Vagina (tissue), 2 donors: ENCODE data around the gene MEIOC. TPM values are rescaled to one million over a fixed set of nuclear protein-coding genes. Genes with fewer than 3 reads are reported as not detected.
"Not testable (repeated sequence)": the region's sequence is repeated elsewhere in the genome, so short reads cannot be mapped to it uniquely, and the experiment has no call there.

Source experiments
- DNase-seq, 2 donors: peaks; one replicate each; pipeline ENCODE4 v3.0.0-alpha.2; 2017; ENCODE audit errors: extremely low spot score in 2 of 2
- H3K27ac ChIP-seq: fragments of 200-600 bp; sonication (generic); one replicate; pipeline ENCODE4 v1.5.1; 2019
- H3K27me3 ChIP-seq: fragments of 200-600 bp; sonication (generic); one replicate; pipeline ENCODE4 v1.5.1; 2019
- H3K36me3 ChIP-seq, 2 donors: fragments of 200-600 bp; sonication (generic); one replicate each; pipeline ENCODE4 v1.5.1; 2017 to 2019
- H3K4me1 ChIP-seq: fragments of 200-600 bp; sonication (generic); one replicate; pipeline ENCODE4 v1.5.1; 2019
- H3K4me3 ChIP-seq, 2 donors: fragments of 200-600 bp; sonication (generic); 1 replicate in 1 of 2; 2 replicates in 1 of 2; pipeline ENCODE4 v1.5.1; 2016 to 2019
- H3K9me3 ChIP-seq: fragments of 200-600 bp; sonication (generic); one replicate; pipeline ENCODE4 v1.5.1; 2019
- POLR2A ChIP-seq, 2 donors: fragments of 450-650 bp; IDR thresholded peaks; one replicate each; pipeline ENCODE4 v1.6.1; 2017; ENCODE audit warnings: antibody characterized with exemption in 2 of 2, mild to moderate bottlenecking in 2 of 2, moderate library complexity in 2 of 2
- POLR2AphosphoS5 ChIP-seq, 2 donors: sonication (generic); formaldehyde crosslinking; IDR thresholded peaks; one replicate each; pipeline ENCODE4 v1.9.0; 2017; ENCODE audit warnings: antibody characterized with exemption in 2 of 2, mild to moderate bottlenecking in 2 of 2, low read depth in 1 of 2; ENCODE audit not compliant: insufficient read depth in 1 of 2
- intact Hi-C: fragments of 100-400 bp; cut with DNase I; formaldehyde crosslinking; loops from one replicate; pipeline ENCODE4 v1.15.1; 2023
- total RNA-seq: library from RNA; depleted of rRNA; stranded (reverse); fragments of >200 nt; gene quantifications from one replicate; pipeline ENCODE4 v1.2.3, GENCODE V29; 2016
- TF ChIP-seq, protein P1 (sequence below), 3 experiments: fragments of 450-650 bp in 2 of 3; fragments of 200-600 bp in 1 of 3; sonication (generic) in 1 of 3; IDR thresholded peaks; one replicate each; pipeline ENCODE4 v1.5.1; 2017 to 2019; ENCODE audit warnings: antibody characterized with exemption in 3 of 3, mild to moderate bottlenecking in 2 of 3, moderate library complexity in 2 of 3

MEIOC gene
- total RNA-seq, 1 donor from 2014 or later, result not detected

GRCh38 chr17:44610331-44610730 is 45.9 kb upstream of the MEIOC start:
- intact Hi-C loops, result no loop called here
- Histone ChIP-seq H3K27ac (no peak overlapping the region), H3K36me3 (no peaks in the 10 kb centered on the region), H3K4me3 (no peak overlapping the region), H3K27me3 (no peaks in the 10 kb centered on the region), H3K9me3 (no peaks in the 10 kb centered on the region), H3K4me1 (peaks cover 12% of the 10 kb centered on the region)
- no peak for DNase-seq
- TF ChIP-seq, protein P1, sequence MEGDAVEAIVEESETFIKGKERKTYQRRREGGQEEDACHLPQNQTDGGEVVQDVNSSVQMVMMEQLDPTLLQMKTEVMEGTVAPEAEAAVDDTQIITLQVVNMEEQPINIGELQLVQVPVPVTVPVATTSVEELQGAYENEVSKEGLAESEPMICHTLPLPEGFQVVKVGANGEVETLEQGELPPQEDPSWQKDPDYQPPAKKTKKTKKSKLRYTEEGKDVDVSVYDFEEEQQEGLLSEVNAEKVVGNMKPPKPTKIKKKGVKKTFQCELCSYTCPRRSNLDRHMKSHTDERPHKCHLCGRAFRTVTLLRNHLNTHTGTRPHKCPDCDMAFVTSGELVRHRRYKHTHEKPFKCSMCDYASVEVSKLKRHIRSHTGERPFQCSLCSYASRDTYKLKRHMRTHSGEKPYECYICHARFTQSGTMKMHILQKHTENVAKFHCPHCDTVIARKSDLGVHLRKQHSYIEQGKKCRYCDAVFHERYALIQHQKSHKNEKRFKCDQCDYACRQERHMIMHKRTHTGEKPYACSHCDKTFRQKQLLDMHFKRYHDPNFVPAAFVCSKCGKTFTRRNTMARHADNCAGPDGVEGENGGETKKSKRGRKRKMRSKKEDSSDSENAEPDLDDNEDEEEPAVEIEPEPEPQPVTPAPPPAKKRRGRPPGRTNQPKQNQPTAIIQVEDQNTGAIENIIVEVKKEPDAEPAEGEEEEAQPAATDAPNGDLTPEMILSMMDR (IDR thresholded peaks at IDR 0.05), result no peak
- TF ChIP-seq POLR2AphosphoS5 (IDR thresholded peaks at IDR 0.05; ENCODE audit: insufficient read depth in 1 of 2, low read depth in 1 of 2) (no peak), POLR2A (IDR thresholded peaks at IDR 0.05) (no peak)

- H3K27me3 ChIP-seq, result no peaks in the 10 kb centered on the region
- peaks cover 12% of the 10 kb centered on the region for H3K4me1 ChIP-seq
- H3K9me3 ChIP-seq, result no peaks in the 10 kb centered on the region
- H3K27ac ChIP-seq, result no peak overlapping the region
- no peak for DNase-seq
- intact Hi-C loops, result no loop called here
- no peak for TF ChIP-seq POLR2AphosphoS5 (IDR thresholded peaks at IDR 0.05; ENCODE audit: insufficient read depth in 1 of 2, low read depth in 1 of 2)
- TF ChIP-seq, protein P1 (IDR thresholded peaks at IDR 0.05), result no peak
- no peak for TF ChIP-seq POLR2A (IDR thresholded peaks at IDR 0.05)
- H3K36me3 ChIP-seq, result no peaks in the 10 kb centered on the region
- no peak overlapping the region for H3K4me3 ChIP-seq
These were observed 45.4 kb upstream of the MEIOC start for GRCh38 chr17:44610871-44611270.

DNA sequence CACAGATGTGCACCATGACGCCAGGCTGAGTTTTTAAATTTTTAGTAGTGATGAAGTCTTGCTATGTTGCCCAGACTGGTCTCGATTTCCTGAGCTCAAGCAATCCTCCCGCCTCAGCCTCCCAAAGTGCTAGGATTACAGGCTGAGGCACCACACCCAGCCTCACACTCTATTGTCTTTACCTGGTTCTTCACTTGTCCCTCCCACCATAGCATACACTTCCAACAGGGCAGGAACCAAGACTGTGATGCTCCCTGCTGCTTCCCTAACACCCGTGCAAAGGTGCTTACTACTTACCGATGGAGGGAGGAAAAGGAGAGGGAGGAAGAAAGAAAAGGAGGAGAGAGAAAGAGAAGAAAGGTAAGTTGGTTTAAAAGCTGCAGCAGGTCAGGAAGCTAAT is 41.4 kb upstream of the MEIOC start:
- no peaks in the 10 kb centered on the region for H3K9me3 ChIP-seq
- H3K4me1 ChIP-seq, result no peaks in the 10 kb centered on the region
- intact Hi-C loops, result no loop called here
- no peak for DNase-seq
- no peak overlapping the region for H3K4me3 ChIP-seq
- H3K27me3 ChIP-seq, result no peaks in the 10 kb centered on the region
- no peak for TF ChIP-seq POLR2A (IDR thresholded peaks at IDR 0.05)
- TF ChIP-seq, protein P1 (IDR thresholded peaks at IDR 0.05), result no peak
- no peak for TF ChIP-seq POLR2AphosphoS5 (IDR thresholded peaks at IDR 0.05; ENCODE audit: insufficient read depth in 1 of 2, low read depth in 1 of 2)
- H3K27ac ChIP-seq, result no peak overlapping the region
- H3K36me3 ChIP-seq, result no peaks in the 10 kb centered on the region

- H3K27ac ChIP-seq, H3K27me3 ChIP-seq, intact Hi-C loops, H3K36me3 ChIP-seq, H3K4me3 ChIP-seq, H3K4me1 ChIP-seq, H3K9me3 ChIP-seq, DNase-seq: not testable (repeated sequence)
These were observed 37.6 kb upstream of the MEIOC start for GRCh38 chr17:44618652-44619051.

GRCh38 chr17:44623070-44623725 is 33.1 kb upstream of the MEIOC start:
- DNase-seq, result no peak
- no peaks in the 10 kb centered on the region for H3K36me3 ChIP-seq
- no peak overlapping the region for H3K4me3 ChIP-seq
- intact Hi-C loops, result no loop called here
- no peak for TF ChIP-seq POLR2A (IDR thresholded peaks at IDR 0.05)
- TF ChIP-seq, protein P1 (IDR thresholded peaks at IDR 0.05), result no peak
- TF ChIP-seq POLR2AphosphoS5 (IDR thresholded peaks at IDR 0.05; ENCODE audit: insufficient read depth in 1 of 2, low read depth in 1 of 2), result no peak
- H3K4me1 ChIP-seq, result no peaks in the 10 kb centered on the region
- no peaks in the 10 kb centered on the region for H3K9me3 ChIP-seq
- no peak overlapping the region for H3K27ac ChIP-seq
- no peaks in the 10 kb centered on the region for H3K27me3 ChIP-seq
